Peyer's patch (tissue), 4 donors: ENCODE results near the gene ETV6.

ENCODE experiments used
- POLR2A ChIP-seq, 2 donors: fragments of 450-650 bp; IDR thresholded peaks; one replicate each; pipeline ENCODE4 v1.5.1; 2017; ENCODE audit warnings: antibody characterized with exemption in 2 of 2, mild to moderate bottlenecking in 2 of 2, moderate library complexity in 2 of 2
- TF ChIP-seq, protein P1 (sequence below), 6 experiments: fragments of 450-650 bp in 4 of 6; fragments of 200-600 bp in 2 of 6; sonication (generic) in 1 of 6; IDR thresholded peaks; one replicate each; pipeline ENCODE4 v1.5.1; 2017 to 2019; ENCODE audit warnings: antibody characterized with exemption in 6 of 6, mild to moderate bottlenecking in 3 of 6, moderate library complexity in 1 of 6

GRCh38 chr12:11854011-11854499 lies 204.6 kb downstream of the ETV6 start:
- TF ChIP-seq POLR2A (IDR thresholded peaks at IDR 0.05) = no peak
- TF ChIP-seq, protein P1, sequence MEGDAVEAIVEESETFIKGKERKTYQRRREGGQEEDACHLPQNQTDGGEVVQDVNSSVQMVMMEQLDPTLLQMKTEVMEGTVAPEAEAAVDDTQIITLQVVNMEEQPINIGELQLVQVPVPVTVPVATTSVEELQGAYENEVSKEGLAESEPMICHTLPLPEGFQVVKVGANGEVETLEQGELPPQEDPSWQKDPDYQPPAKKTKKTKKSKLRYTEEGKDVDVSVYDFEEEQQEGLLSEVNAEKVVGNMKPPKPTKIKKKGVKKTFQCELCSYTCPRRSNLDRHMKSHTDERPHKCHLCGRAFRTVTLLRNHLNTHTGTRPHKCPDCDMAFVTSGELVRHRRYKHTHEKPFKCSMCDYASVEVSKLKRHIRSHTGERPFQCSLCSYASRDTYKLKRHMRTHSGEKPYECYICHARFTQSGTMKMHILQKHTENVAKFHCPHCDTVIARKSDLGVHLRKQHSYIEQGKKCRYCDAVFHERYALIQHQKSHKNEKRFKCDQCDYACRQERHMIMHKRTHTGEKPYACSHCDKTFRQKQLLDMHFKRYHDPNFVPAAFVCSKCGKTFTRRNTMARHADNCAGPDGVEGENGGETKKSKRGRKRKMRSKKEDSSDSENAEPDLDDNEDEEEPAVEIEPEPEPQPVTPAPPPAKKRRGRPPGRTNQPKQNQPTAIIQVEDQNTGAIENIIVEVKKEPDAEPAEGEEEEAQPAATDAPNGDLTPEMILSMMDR (IDR thresholded peaks at IDR 0.05) = no peak
